Naive B cell (primary cell): Measurements from ENCODE around the gene SP140. TPM values are rescaled to one million over a fixed set of nuclear protein-coding genes. Genes with fewer than 3 reads are reported as not detected.
"Not testable (repeated sequence)": the region's sequence is repeated elsewhere in the genome, so short reads cannot be mapped to it uniquely, and the experiment has no call there.

Experiments used
- ATAC-seq, 2 donors: fragments of 150-1000 bp; cut with Tn5 transposase; 2 replicates each; pipeline ENCODE4 v1.10.0; 2021; ENCODE audit warnings: low read depth in 2 of 2, mild to moderate bottlenecking in 2 of 2, moderate library complexity in 2 of 2
- DNase-seq: peaks from one replicate; pipeline ENCODE4 v3.0.0; 2022
- H3K27ac Mint-ChIP-seq, 6 donors: one replicate each; pipeline ENCODE4 v1.8.0; 2020 to 2022; ENCODE audit warnings: mild to moderate bottlenecking in 6 of 6, mixed read lengths in 6 of 6, moderate library complexity in 5 of 6, inconsistent platforms in 2 of 6
- H3K27me3 Mint-ChIP-seq, 3 donors: one replicate each; pipeline ENCODE4 v1.8.0; 2021 to 2022; ENCODE audit warnings: mixed read lengths in 3 of 3, mild to moderate bottlenecking in 1 of 3
- H3K36me3 Mint-ChIP-seq, 2 donors: one replicate each; pipeline ENCODE4 v1.8.0; 2020 to 2022; ENCODE audit warnings: mixed read lengths in 2 of 2, inconsistent platforms in 1 of 2, mild to moderate bottlenecking in 1 of 2
- H3K4me1 Mint-ChIP-seq, 3 donors: one replicate each; pipeline ENCODE4 v1.8.0; 2020 to 2022; ENCODE audit warnings: mixed read lengths in 3 of 3, inconsistent platforms in 1 of 3, mild to moderate bottlenecking in 1 of 3, moderate library complexity in 1 of 3
- H3K4me3 Mint-ChIP-seq, 8 donors: one replicate each; pipeline ENCODE4 v1.8.0; 2020 to 2022; ENCODE audit warnings: mild to moderate bottlenecking in 8 of 8, mixed read lengths in 8 of 8, moderate library complexity in 8 of 8, inconsistent platforms in 2 of 8
- H3K9me3 Mint-ChIP-seq, 7 donors: one replicate each; pipeline ENCODE4 v1.8.0; 2020 to 2022; ENCODE audit warnings: mixed read lengths in 7 of 7, mild to moderate bottlenecking in 5 of 7, inconsistent platforms in 2 of 7, moderate library complexity in 1 of 7
- polyA plus RNA-seq, 6 donors: library from polyadenylated mRNA; unstranded; fragments of 300-500 nt; fragmentation: Illumina TruSeq; gene quantifications; one replicate each; pipeline ENCODE4 v1.2.3, GENCODE V29; 2021; ENCODE audit warnings: low read depth in 6 of 6

Gene SP140
- polyA plus RNA-seq, 6 donors from 2014 or later, result 65.4 to 95.3 (median 76.7) TPM

- Mint-ChIP-seq H3K9me3 (peaks cover 0 to 3% (median 0%) of the 10 kb centered on the region in 7 donors), H3K27ac (peak within 1 kb of the TSS; percentile 97 to 100 (median 99)), H3K4me3 (peak within 1 kb of the TSS; percentile 89 to 98 (median 96)), H3K36me3 (peaks cover 24% of the 10 kb centered on the region in 2 donors), H3K27me3 (no peaks in the 10 kb centered on the region), H3K4me1 (peaks cover 75 to 89% (median 86%) of the 10 kb centered on the region in 3 donors)
- DNase-seq (peak; percentile 71), ATAC-seq (peak; percentile 90 to 92)
Measured at GRCh38 chr2:230326453-230327417, 101.2 kb downstream of the SP140 start, which contains the start of gene SP140L. Gene SP140L (plus strand): TSS chr2:230327193. CDS start chr2:230327270, 77 bp downstream.

- H3K9me3 Mint-ChIP-seq, result peaks cover 0 to 3% (median 0%) of the 10 kb centered on the region in 7 donors
- DNase-seq (peak; percentile 48), ATAC-seq (peak; percentile 73 to 76)
- peaks cover 31 to 32% of the 10 kb centered on the region in 2 donors for H3K36me3 Mint-ChIP-seq
- H3K4me1 Mint-ChIP-seq, result peaks cover 77 to 89% (median 86%) of the 10 kb centered on the region in 3 donors
- H3K4me3 Mint-ChIP-seq, result peak overlapping the region; percentile 89 to 98 (median 96)
- H3K27ac Mint-ChIP-seq, result peak overlapping the region; percentile 97 to 100 (median 99)
- no peaks in the 10 kb centered on the region for H3K27me3 Mint-ChIP-seq
Measured at GRCh38 chr2:230327418-230328154, 102.0 kb downstream of the SP140 start.

- ATAC-seq (no peak), DNase-seq (no peak)
- Mint-ChIP-seq H3K36me3 (peaks cover 35 to 36% of the 10 kb centered on the region in 2 donors), H3K9me3 (peaks cover 0 to 3% (median 0%) of the 10 kb centered on the region in 7 donors), H3K27me3 (no peaks in the 10 kb centered on the region), H3K4me3 (peak overlapping the region; percentile 89 to 98 (median 96)), H3K27ac (peak overlapping the region in 5 of 6 donors; percentile 30 to 99 (median 95)), H3K4me1 (peaks cover 78 to 90% (median 86%) of the 10 kb centered on the region in 3 donors)
Measured at GRCh38 chr2:230328155-230328458, 102.6 kb downstream of the SP140 start.

GRCh38 chr2:230329946-230330605, 104.5 kb downstream of the SP140 start:
- Mint-ChIP-seq H3K27ac (peak overlapping the region; percentile 62 to 99 (median 76)), H3K9me3 (peaks cover 0 to 3% (median 0%) of the 10 kb centered on the region in 7 donors), H3K27me3 (no peaks in the 10 kb centered on the region), H3K4me3 (peak overlapping the region; percentile 54 to 98 (median 86)), H3K4me1 (peaks cover 81 to 93% (median 82%) of the 10 kb centered on the region in 3 donors), H3K36me3 (peaks cover 47 to 55% of the 10 kb centered on the region in 2 donors)
- no peak for DNase-seq
- ATAC-seq, result no peak

GRCh38 chr2:230330725-230331124, 105.2 kb downstream of the SP140 start:
- H3K4me1 Mint-ChIP-seq, result peaks cover 82 to 93% (median 85%) of the 10 kb centered on the region in 3 donors
- peak overlapping the region in 7 of 8 donors; percentile 54 to 98 (median 92) for H3K4me3 Mint-ChIP-seq
- H3K27me3 Mint-ChIP-seq, result no peaks in the 10 kb centered on the region
- DNase-seq (no peak), ATAC-seq (no peak)
- H3K9me3 Mint-ChIP-seq, result peaks cover 0 to 3% (median 0%) of the 10 kb centered on the region in 7 donors
- peak overlapping the region in 5 of 6 donors; percentile 19 to 99 (median 75) for H3K27ac Mint-ChIP-seq
- H3K36me3 Mint-ChIP-seq, result peaks cover 53 to 61% of the 10 kb centered on the region in 2 donors

- Mint-ChIP-seq H3K27me3 (no peaks in the 10 kb centered on the region), H3K4me1 (peaks cover 49 to 64% (median 58%) of the 10 kb centered on the region in 3 donors), H3K9me3 (peaks cover 0 to 1% (median 0%) of the 10 kb centered on the region in 7 donors), H3K4me3 (peak overlapping the region; percentile 0 to 84 (median 56)), H3K36me3 (peaks cover 53 to 54% of the 10 kb centered on the region in 2 donors), H3K27ac (peak overlapping the region; percentile 71 to 95 (median 82))
- ATAC-seq (no peak), DNase-seq (no peak)
Measured at GRCh38 chr2:230335461-230335863, 109.9 kb downstream of the SP140 start.

GRCh38 chr2:230335864-230336506, 110.4 kb downstream of the SP140 start:
- Mint-ChIP-seq H3K4me1 (peaks cover 44 to 59% (median 53%) of the 10 kb centered on the region in 3 donors), H3K27me3 (no peaks in the 10 kb centered on the region), H3K27ac (peak overlapping the region; percentile 71 to 95 (median 82)), H3K36me3 (peaks cover 47 to 49% of the 10 kb centered on the region in 2 donors), H3K4me3 (peak overlapping the region in 7 of 8 donors; percentile 0 to 84 (median 62)), H3K9me3 (no peaks in the 10 kb centered on the region)
- DNase-seq (no peak), ATAC-seq (no peak)

GRCh38 chr2:230341936-230342528, 116.5 kb downstream of the SP140 start:
- peaks cover 46 to 49% of the 10 kb centered on the region in 2 donors for H3K36me3 Mint-ChIP-seq
- not testable (repeated sequence) for ATAC-seq, H3K27me3 Mint-ChIP-seq, DNase-seq, H3K27ac Mint-ChIP-seq
- H3K9me3 Mint-ChIP-seq, result peaks cover 9 to 46% (median 34%) of the 10 kb centered on the region in 7 donors
- peaks cover 37 to 38% (median 38%) of the 10 kb centered on the region in 3 donors for H3K4me1 Mint-ChIP-seq
- peak overlapping the region in 1 of 8 donors; percentile 70 for H3K4me3 Mint-ChIP-seq

GRCh38 chr2:230343041-230343624, 117.6 kb downstream of the SP140 start:
- Mint-ChIP-seq H3K9me3 (peaks cover 9 to 46% (median 37%) of the 10 kb centered on the region in 7 donors), H3K4me3 (peak overlapping the region in 1 of 8 donors; percentile 12), H3K27ac (peak overlapping the region in 4 of 6 donors; percentile 26 to 80 (median 56)), H3K4me1 (peaks cover 47 to 49% (median 47%) of the 10 kb centered on the region in 3 donors), H3K36me3 (peaks cover 47 to 51% of the 10 kb centered on the region in 2 donors)
- ATAC-seq, DNase-seq, H3K27me3 Mint-ChIP-seq: not testable (repeated sequence)

- H3K4me1 Mint-ChIP-seq, result peaks cover 51 to 55% (median 53%) of the 10 kb centered on the region in 3 donors
- no peak for ATAC-seq
- H3K9me3 Mint-ChIP-seq, result peaks cover 9 to 46% (median 37%) of the 10 kb centered on the region in 7 donors
- peak overlapping the region in 1 of 8 donors; percentile 30 for H3K4me3 Mint-ChIP-seq
- DNase-seq, result no peak
- H3K27ac Mint-ChIP-seq, result peak overlapping the region in 4 of 6 donors; percentile 0 to 79 (median 52)
- no peaks in the 10 kb centered on the region for H3K27me3 Mint-ChIP-seq
- H3K36me3 Mint-ChIP-seq, result peaks cover 47 to 51% of the 10 kb centered on the region in 2 donors
Measured at GRCh38 chr2:230343747-230344146, 118.2 kb downstream of the SP140 start.

- H3K9me3 Mint-ChIP-seq, result peaks cover 9 to 46% (median 37%) of the 10 kb centered on the region in 7 donors
- H3K27ac Mint-ChIP-seq, result peak overlapping the region in 4 of 6 donors; percentile 19 to 91 (median 46)
- no peak for ATAC-seq
- no peak for DNase-seq
- peak overlapping the region in 3 of 8 donors; percentile 16 to 67 (median 36) for H3K4me3 Mint-ChIP-seq
- peaks cover 47 to 51% of the 10 kb centered on the region in 2 donors for H3K36me3 Mint-ChIP-seq
- peaks cover 59 to 74% (median 71%) of the 10 kb centered on the region in 3 donors for H3K4me1 Mint-ChIP-seq
- H3K27me3 Mint-ChIP-seq, result no peaks in the 10 kb centered on the region
Measured at GRCh38 chr2:230346465-230346864, 120.9 kb downstream of the SP140 start.
